ENCODE data around the gene NRP1. TPM values are rescaled to one million over a fixed set of nuclear protein-coding genes. Genes with fewer than 3 reads are reported as not detected.

NRP1 gene
- total and polyA plus RNA-seq, 9 donors = 80.1 to 140 (median 112) TPM

GRCh38 chr10:33271969-33272583 is 62.4 kb downstream of the NRP1 start:
- no CpG with 5 or more reads among the region's 4 CpGs for WGBS (ENCODE audit: insufficient coverage)
- Histone ChIP-seq H3K36me3 (ENCODE audit: control insufficient read depth, insufficient read depth, low read length) (peaks cover 16% of the 10 kb centered on the region), H3K9me3 (replicated peaks; ENCODE audit: control insufficient read depth, low read depth, low read length) (no peaks in the 10 kb centered on the region), H3K27ac (ENCODE audit: low read length) (no peak overlapping the region), H3K4me1 (ENCODE audit: control insufficient read depth, insufficient read depth, low read length) (peaks cover 20% of the 10 kb centered on the region), H3K4me3 (ENCODE audit: low read length) (no peak overlapping the region), H3K27me3 (ENCODE audit: control insufficient read depth, insufficient read depth, low read length) (no peaks in the 10 kb centered on the region)
- no peak for DNase-seq

- no peaks in the 10 kb centered on the region for H3K27me3 ChIP-seq (ENCODE audit: control insufficient read depth, insufficient read depth, low read length)
- peaks cover 19% of the 10 kb centered on the region for H3K4me1 ChIP-seq (ENCODE audit: control insufficient read depth, insufficient read depth, low read length)
- H3K4me3 ChIP-seq (ENCODE audit: low read length) = no peak overlapping the region
- no peaks in the 10 kb centered on the region for H3K9me3 ChIP-seq (replicated peaks; ENCODE audit: control insufficient read depth, low read depth, low read length)
- no CpG with 5 or more reads among the region's 1 CpG for WGBS (ENCODE audit: insufficient coverage)
- DNase-seq = no peak
- peaks cover 18% of the 10 kb centered on the region for H3K36me3 ChIP-seq (ENCODE audit: control insufficient read depth, insufficient read depth, low read length)
- no peak overlapping the region for H3K27ac ChIP-seq (ENCODE audit: low read length)
Measured at GRCh38 chr10:33270971-33271370, 63.5 kb downstream of the NRP1 start.

GRCh38 chr10:33267708-33268107 is 66.8 kb downstream of the NRP1 start:
- WGBS (ENCODE audit: insufficient coverage) = 90% methylated on average over 4 of the region's 5 CpGs
- H3K27ac ChIP-seq (ENCODE audit: low read length) = no peak overlapping the region
- H3K4me3 ChIP-seq (ENCODE audit: low read length) = no peak overlapping the region
- H3K9me3 ChIP-seq (replicated peaks; ENCODE audit: control insufficient read depth, low read depth, low read length) = no peaks in the 10 kb centered on the region
- no peaks in the 10 kb centered on the region for H3K27me3 ChIP-seq (ENCODE audit: control insufficient read depth, insufficient read depth, low read length)
- H3K4me1 ChIP-seq (ENCODE audit: control insufficient read depth, insufficient read depth, low read length) = peaks cover 5% of the 10 kb centered on the region
- DNase-seq = no peak
- H3K36me3 ChIP-seq (ENCODE audit: control insufficient read depth, insufficient read depth, low read length) = peaks cover 24% of the 10 kb centered on the region

- Histone ChIP-seq H3K4me1 (ENCODE audit: control insufficient read depth, insufficient read depth, low read length) (no peaks in the 10 kb centered on the region), H3K4me3 (ENCODE audit: low read length) (no peak overlapping the region), H3K36me3 (ENCODE audit: control insufficient read depth, insufficient read depth, low read length) (peaks cover 24% of the 10 kb centered on the region), H3K9me3 (replicated peaks; ENCODE audit: control insufficient read depth, low read depth, low read length) (no peaks in the 10 kb centered on the region), H3K27me3 (ENCODE audit: control insufficient read depth, insufficient read depth, low read length) (no peaks in the 10 kb centered on the region), H3K27ac (ENCODE audit: low read length) (no peak overlapping the region)
- no peak for DNase-seq
- no CpG with 5 or more reads among the region's 4 CpGs for WGBS (ENCODE audit: insufficient coverage)
Measured at GRCh38 chr10:33265621-33266020, 68.8 kb downstream of the NRP1 start.

GRCh38 chr10:33263453-33263852 is 71.0 kb downstream of the NRP1 start:
- Histone ChIP-seq H3K4me3 (ENCODE audit: low read length) (no peak overlapping the region), H3K27me3 (ENCODE audit: control insufficient read depth, insufficient read depth, low read length) (no peaks in the 10 kb centered on the region), H3K9me3 (replicated peaks; ENCODE audit: control insufficient read depth, low read depth, low read length) (no peaks in the 10 kb centered on the region), H3K27ac (ENCODE audit: low read length) (no peak overlapping the region), H3K36me3 (ENCODE audit: control insufficient read depth, insufficient read depth, low read length) (peaks cover 24% of the 10 kb centered on the region), H3K4me1 (ENCODE audit: control insufficient read depth, insufficient read depth, low read length) (no peaks in the 10 kb centered on the region)
- whole genome bisulfite sequencing (ENCODE audit: insufficient coverage) = no CpG with 5 or more reads among the region's 4 CpGs
- no peak for DNase-seq

- H3K9me3 ChIP-seq (replicated peaks; ENCODE audit: control insufficient read depth, low read depth, low read length) = no peaks in the 10 kb centered on the region
- H3K27me3 ChIP-seq (ENCODE audit: control insufficient read depth, insufficient read depth, low read length) = no peaks in the 10 kb centered on the region
- no peak for DNase-seq
- WGBS (ENCODE audit: insufficient coverage) = no CpG with 5 or more reads among the region's 3 CpGs
- peaks cover 22% of the 10 kb centered on the region for H3K36me3 ChIP-seq (ENCODE audit: control insufficient read depth, insufficient read depth, low read length)
- no peak overlapping the region for H3K27ac ChIP-seq (ENCODE audit: low read length)
- H3K4me1 ChIP-seq (ENCODE audit: control insufficient read depth, insufficient read depth, low read length) = no peaks in the 10 kb centered on the region
- no peak overlapping the region for H3K4me3 ChIP-seq (ENCODE audit: low read length)
Measured at GRCh38 chr10:33262871-33263270, 71.6 kb downstream of the NRP1 start.

GRCh38 chr10:33260403-33261149 is 73.9 kb downstream of the NRP1 start:
- DNase-seq = no peak
- H3K36me3 ChIP-seq (ENCODE audit: control insufficient read depth, insufficient read depth, low read length) = peaks cover 29% of the 10 kb centered on the region
- H3K27ac ChIP-seq (ENCODE audit: low read length) = no peak overlapping the region
- no CpG with 5 or more reads among the region's 5 CpGs for WGBS (ENCODE audit: insufficient coverage)
- H3K9me3 ChIP-seq (replicated peaks; ENCODE audit: control insufficient read depth, low read depth, low read length) = no peaks in the 10 kb centered on the region
- no peaks in the 10 kb centered on the region for H3K4me1 ChIP-seq (ENCODE audit: control insufficient read depth, insufficient read depth, low read length)
- H3K4me3 ChIP-seq (ENCODE audit: low read length) = no peak overlapping the region
- H3K27me3 ChIP-seq (ENCODE audit: control insufficient read depth, insufficient read depth, low read length) = no peaks in the 10 kb centered on the region

DNA sequence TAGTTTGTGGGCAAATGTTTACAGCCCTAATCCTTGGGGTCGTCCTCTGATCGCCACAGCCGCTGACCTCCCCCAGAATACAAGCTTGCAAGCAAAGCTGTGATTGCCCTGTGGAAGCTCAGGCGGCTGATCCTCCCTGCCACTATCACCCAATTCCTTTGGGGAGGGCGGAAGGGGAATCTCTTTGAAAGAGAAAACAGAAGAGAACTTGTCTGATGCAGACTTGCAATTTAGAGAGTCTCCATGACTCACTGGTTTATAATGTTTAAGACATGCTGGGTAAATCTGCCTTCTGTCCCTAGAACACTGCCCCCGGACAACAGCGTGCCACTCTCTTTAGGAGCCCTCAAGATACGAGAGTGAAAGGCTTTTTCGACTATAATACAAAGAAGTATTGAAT is 75.5 kb downstream of the NRP1 start:
- 70% methylated on average over 2 of the region's 9 CpGs for WGBS (ENCODE audit: insufficient coverage)
- Histone ChIP-seq H3K4me3 (ENCODE audit: low read length) (no peak overlapping the region), H3K9me3 (replicated peaks; ENCODE audit: control insufficient read depth, low read depth, low read length) (no peaks in the 10 kb centered on the region), H3K27me3 (ENCODE audit: control insufficient read depth, insufficient read depth, low read length) (no peaks in the 10 kb centered on the region), H3K27ac (ENCODE audit: low read length) (no peak overlapping the region), H3K36me3 (ENCODE audit: control insufficient read depth, insufficient read depth, low read length) (peaks cover 30% of the 10 kb centered on the region), H3K4me1 (ENCODE audit: control insufficient read depth, insufficient read depth, low read length) (no peaks in the 10 kb centered on the region)
- DNase-seq = no peak

DNA sequence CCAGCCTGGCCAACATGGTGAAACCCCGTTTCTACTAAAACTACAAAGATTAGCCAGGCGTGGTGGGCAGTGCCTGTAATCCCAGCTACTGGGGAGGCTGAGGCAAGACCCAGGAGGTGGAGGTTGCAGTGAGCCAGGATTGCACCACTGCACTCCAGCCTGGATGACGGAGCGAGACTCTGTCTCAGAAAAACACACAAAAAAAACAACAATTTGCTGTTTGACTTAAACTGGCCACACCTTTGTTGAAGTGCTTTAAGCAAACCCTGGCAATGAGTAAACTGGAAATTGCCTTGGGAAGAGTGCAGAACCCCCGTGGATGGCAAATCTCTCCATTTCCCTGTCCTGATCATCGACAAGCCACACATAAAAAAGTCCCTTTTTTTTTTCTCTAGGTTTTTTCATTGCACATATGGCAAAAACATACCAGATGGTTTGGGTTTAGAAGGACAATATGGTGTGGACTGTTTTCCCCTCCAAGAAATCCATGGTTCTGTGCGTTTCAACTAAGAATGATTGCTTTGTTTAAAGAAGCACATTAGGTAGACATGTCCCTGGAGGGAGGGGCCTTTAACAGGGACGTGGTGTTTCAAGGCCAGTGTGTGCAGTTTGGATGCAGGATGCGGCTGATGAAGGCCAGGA is 76.9 kb downstream of the NRP1 start:
- DNase-seq = no peak
- Histone ChIP-seq H3K36me3 (ENCODE audit: control insufficient read depth, insufficient read depth, low read length) (peaks cover 36% of the 10 kb centered on the region), H3K4me3 (ENCODE audit: low read length) (no peak overlapping the region), H3K4me1 (ENCODE audit: control insufficient read depth, insufficient read depth, low read length) (no peaks in the 10 kb centered on the region), H3K9me3 (replicated peaks; ENCODE audit: control insufficient read depth, low read depth, low read length) (no peaks in the 10 kb centered on the region), H3K27ac (ENCODE audit: low read length) (no peak overlapping the region), H3K27me3 (ENCODE audit: control insufficient read depth, insufficient read depth, low read length) (no peaks in the 10 kb centered on the region)
- 55% methylated on average over 5 of the region's 9 CpGs for WGBS (ENCODE audit: insufficient coverage)

GRCh38 chr10:33256458-33256857 is 78.0 kb downstream of the NRP1 start:
- Histone ChIP-seq H3K27ac (ENCODE audit: low read length) (no peak overlapping the region), H3K4me1 (ENCODE audit: control insufficient read depth, insufficient read depth, low read length) (no peaks in the 10 kb centered on the region), H3K36me3 (ENCODE audit: control insufficient read depth, insufficient read depth, low read length) (peaks cover 47% of the 10 kb centered on the region), H3K4me3 (ENCODE audit: low read length) (no peak overlapping the region), H3K27me3 (ENCODE audit: control insufficient read depth, insufficient read depth, low read length) (no peaks in the 10 kb centered on the region), H3K9me3 (replicated peaks; ENCODE audit: control insufficient read depth, low read depth, low read length) (no peaks in the 10 kb centered on the region)
- DNase-seq = no peak
- 96% methylated on average over 3 of the region's 4 CpGs for WGBS (ENCODE audit: insufficient coverage)

Measured in muscle of leg (tissue), 11 donors.